Neural crest cell (in vitro differentiated cells): ENCODE results near the gene NUDT14. TPM values are rescaled to one million over a fixed set of nuclear protein-coding genes. Genes with fewer than 3 reads are reported as not detected.

Experiments used
- DNase-seq: peaks from one replicate; pipeline ENCODE4 v3.0.0; 2021; ENCODE audit warnings: low read depth, mixed read lengths, low spot score
- H3K27ac Mint-ChIP-seq: one replicate; pipeline ENCODE4 v1.8.0; 2021; ENCODE audit warnings: mild to moderate bottlenecking, mixed read lengths; ENCODE audit not compliant: unreplicated experiment
- H3K27me3 Mint-ChIP-seq: 2 replicates; pipeline ENCODE4 v1.8.0; 2021; ENCODE audit warnings: low read depth, mild to moderate bottlenecking, mixed read lengths
- H3K36me3 Mint-ChIP-seq: 2 replicates; pipeline ENCODE4 v1.8.0; 2021; ENCODE audit warnings: low read depth, mild to moderate bottlenecking, mixed read lengths
- H3K4me1 Mint-ChIP-seq: 2 replicates; pipeline ENCODE4 v1.8.0; 2021; ENCODE audit warnings: mixed read lengths
- H3K4me3 Mint-ChIP-seq: one replicate; pipeline ENCODE4 v1.8.0; 2021; ENCODE audit warnings: mild to moderate bottlenecking, mixed read lengths
- H3K9me3 Mint-ChIP-seq: 2 replicates; pipeline ENCODE4 v1.8.0; 2021; ENCODE audit warnings: mixed read lengths
- CTCF ChIP-seq: fragments of 200-600 bp; sonication (generic); conservative IDR thresholded peaks from 2 replicates; pipeline ENCODE4 v1.5.0; 2021; ENCODE audit warnings: antibody characterized with exemption, mild to moderate bottlenecking
- total RNA-seq: library from RNA; stranded (reverse); gene quantifications from 2 replicates; pipeline ENCODE4 v1.2.1, GENCODE V29; 2021

Gene NUDT14
- total RNA-seq, 1 donor from 2014 or later, result 25.6 TPM

DNA sequence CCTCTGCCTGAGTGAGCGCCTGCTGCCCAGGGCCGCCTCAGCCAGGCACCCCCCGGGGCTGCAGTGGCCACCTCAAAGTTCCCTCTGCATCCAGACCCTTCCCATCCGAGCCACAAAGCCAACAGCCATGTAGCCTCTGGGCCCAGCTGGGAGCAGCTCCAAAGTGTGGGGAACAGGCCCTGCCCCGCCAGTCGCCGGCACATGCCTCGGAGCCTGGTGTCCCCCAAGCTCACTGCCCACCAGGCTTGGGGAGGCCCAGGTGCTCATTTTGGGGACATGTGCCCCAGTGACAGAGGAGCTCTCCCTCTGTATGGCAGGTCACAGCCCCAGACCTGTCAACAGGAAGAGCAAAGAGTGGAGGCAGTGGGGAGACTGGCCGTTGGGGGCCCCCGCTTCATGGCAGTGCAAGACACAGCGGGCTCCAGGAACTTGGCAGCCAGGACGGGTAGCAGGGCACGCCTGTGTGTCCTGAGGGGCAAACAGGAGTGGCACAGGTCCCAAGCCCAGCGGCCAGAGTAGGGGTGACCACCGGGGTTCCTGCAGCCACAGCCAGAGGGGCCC, 42.5 kb downstream of the NUDT14 start:
- Mint-ChIP-seq H3K9me3 (peaks cover 3% of the 10 kb centered on the region), H3K36me3 (peaks cover 3% of the 10 kb centered on the region), H3K27me3 (peaks cover 3% of the 10 kb centered on the region), H3K4me1 (no peaks in the 10 kb centered on the region), H3K4me3 (no peak overlapping the region), H3K27ac (no peak overlapping the region)
- TF ChIP-seq CTCF, result no peak
- DNase-seq, result no peak

DNA sequence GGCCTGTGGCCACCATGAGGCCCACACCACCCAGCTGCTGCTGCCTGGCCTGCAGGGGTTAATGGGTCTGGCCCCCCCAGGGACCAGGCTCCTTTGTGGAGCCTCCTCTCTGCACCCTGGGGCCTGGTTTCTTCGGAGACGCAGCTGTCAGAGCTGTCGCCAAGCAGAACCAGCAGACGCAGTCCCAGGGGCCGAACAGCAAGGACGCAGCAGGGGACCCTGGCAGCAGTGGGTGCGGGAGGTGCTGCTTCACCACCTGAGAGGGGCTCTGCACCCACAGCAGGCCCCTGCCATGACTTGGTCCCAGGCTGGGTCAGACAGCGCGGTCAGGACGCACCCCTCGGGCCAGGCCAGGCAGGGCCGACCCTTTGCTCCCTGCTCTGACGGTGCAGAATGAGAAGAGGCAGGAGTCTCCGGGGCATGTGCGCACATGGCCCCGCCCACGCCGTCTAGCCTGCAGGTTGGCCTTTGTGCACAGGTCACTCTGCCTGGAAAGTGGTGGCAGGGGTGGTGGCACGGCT, 43.0 kb downstream of the NUDT14 start:
- peaks cover 7% of the 10 kb centered on the region for H3K27me3 Mint-ChIP-seq
- no peaks in the 10 kb centered on the region for H3K4me1 Mint-ChIP-seq
- no peak for TF ChIP-seq CTCF
- peaks cover 5% of the 10 kb centered on the region for H3K36me3 Mint-ChIP-seq
- no peak for DNase-seq
- no peak overlapping the region for H3K4me3 Mint-ChIP-seq
- H3K27ac Mint-ChIP-seq, result no peak overlapping the region
- peaks cover 3% of the 10 kb centered on the region for H3K9me3 Mint-ChIP-seq

- H3K36me3 Mint-ChIP-seq, result peaks cover 5% of the 10 kb centered on the region
- H3K9me3 Mint-ChIP-seq, result peaks cover 3% of the 10 kb centered on the region
- DNase-seq, result no peak
- H3K27me3 Mint-ChIP-seq, result peaks cover 9% of the 10 kb centered on the region
- H3K27ac Mint-ChIP-seq, result no peak overlapping the region
- no peak overlapping the region for H3K4me3 Mint-ChIP-seq
- H3K4me1 Mint-ChIP-seq, result no peaks in the 10 kb centered on the region
- TF ChIP-seq CTCF, result no peak
These were observed 43.6 kb downstream of the NUDT14 start for GRCh38 chr14:105137481-105138020.

GRCh38 chr14:105136401-105137322, 44.5 kb downstream of the NUDT14 start:
- peaks cover 5% of the 10 kb centered on the region for H3K36me3 Mint-ChIP-seq
- no peak for TF ChIP-seq CTCF
- no peak for DNase-seq
- H3K27ac Mint-ChIP-seq, result no peak overlapping the region
- no peaks in the 10 kb centered on the region for H3K4me1 Mint-ChIP-seq
- H3K9me3 Mint-ChIP-seq, result peaks cover 3% of the 10 kb centered on the region
- peaks cover 9% of the 10 kb centered on the region for H3K27me3 Mint-ChIP-seq
- no peak overlapping the region for H3K4me3 Mint-ChIP-seq

DNA sequence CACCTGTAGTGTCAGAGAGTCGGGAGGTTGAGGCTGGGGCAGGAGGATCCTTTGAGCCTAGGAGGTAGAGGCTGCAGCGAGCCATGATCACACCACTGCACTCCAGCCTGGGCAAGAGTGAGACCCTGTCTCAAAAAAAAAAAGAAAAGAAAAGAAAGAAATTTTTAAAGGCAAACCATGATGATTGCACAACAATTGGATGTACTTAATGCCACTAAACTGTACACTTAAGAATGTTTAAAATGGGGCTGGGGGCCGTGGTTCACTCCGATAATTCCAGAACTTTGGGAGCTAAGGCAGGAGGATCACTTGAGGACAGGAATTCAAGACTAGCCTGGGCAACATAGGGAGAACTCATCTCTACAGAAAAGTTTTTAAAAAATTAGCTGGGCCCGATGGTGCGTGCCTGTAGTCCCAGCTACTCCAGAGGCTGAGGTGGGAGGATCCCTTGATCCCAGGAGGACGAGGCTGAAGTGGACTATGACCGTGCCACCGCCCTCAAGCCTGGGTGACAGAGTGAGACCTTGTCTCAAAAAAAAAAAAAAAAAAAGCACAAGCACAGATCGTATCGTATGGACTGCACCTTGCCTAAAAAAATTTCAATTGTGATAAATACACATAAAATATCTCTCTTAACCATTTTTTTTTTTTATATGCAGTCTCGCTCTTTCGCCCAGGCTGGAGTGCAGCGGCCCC, 45.3 kb downstream of the NUDT14 start:
- H3K27ac Mint-ChIP-seq, result no peak overlapping the region
- TF ChIP-seq CTCF, result no peak
- no peaks in the 10 kb centered on the region for H3K4me1 Mint-ChIP-seq
- H3K9me3 Mint-ChIP-seq, result peaks cover 3% of the 10 kb centered on the region
- no peak overlapping the region for H3K4me3 Mint-ChIP-seq
- peaks cover 9% of the 10 kb centered on the region for H3K27me3 Mint-ChIP-seq
- H3K36me3 Mint-ChIP-seq, result peaks cover 5% of the 10 kb centered on the region
- DNase-seq, result no peak
